Stimulated activated CD8-positive, alpha-beta memory T cell treated with anti-CD3 and anti-CD28 coated beads, Interleukin-7, amount 100 ng/mL, for 4 hours (primary cell): Measurements from ENCODE around the gene B3GALT4.

Source experiments
- DNase-seq, 2 donors: peaks; one replicate each; pipeline ENCODE4 v3.0.0-alpha.2; 2020; ENCODE audit warnings: low read depth in 2 of 2

Gene B3GALT4

GRCh38 chr6:33315793-33316602 lies 39.1 kb downstream of the B3GALT4 start:
- no peak for DNase-seq

- no peak for DNase-seq
Observed at GRCh38 chr6:33316603-33317418, 39.9 kb downstream of the B3GALT4 start.

- DNase-seq = no peak
Observed at GRCh38 chr6:33317419-33317668, 40.4 kb downstream of the B3GALT4 start.

DNA sequence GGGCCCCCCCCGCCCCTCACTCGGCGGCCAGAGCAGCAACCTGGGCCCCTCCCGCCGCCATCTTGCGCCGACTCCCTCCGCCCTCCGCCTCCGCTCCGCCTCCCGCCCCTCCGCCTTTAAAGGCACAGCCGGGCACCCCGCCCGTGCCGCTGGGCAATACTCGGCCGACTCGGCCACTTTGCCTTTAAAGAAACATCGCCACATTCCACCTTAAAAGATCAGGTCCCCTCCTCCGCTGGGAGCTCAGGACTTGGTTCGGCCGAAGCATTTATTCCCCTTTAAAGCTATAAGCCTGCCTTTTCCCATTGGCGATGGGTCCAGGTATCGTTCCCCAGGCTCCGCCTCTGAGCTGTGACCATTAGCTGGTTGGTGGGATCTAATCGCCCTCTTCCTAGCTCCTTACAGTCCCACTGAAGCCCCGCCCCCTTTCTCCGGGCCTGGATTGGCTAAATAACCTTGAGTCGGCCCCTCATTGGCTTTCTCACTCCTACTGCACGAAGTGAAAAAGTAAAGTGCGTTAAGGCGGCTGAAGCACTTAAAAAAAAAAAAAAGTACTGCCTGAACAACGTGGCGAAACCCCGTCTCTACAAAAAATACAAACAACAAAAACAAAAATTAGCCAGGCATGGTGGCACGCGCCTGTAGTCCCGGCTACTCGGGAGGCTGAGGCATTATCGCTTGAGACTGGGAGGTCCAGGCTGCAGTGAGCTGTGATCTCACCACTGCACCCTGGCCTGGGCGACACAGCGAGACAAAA lies 40.9 kb downstream of the B3GALT4 start, which contains the start of gene ZBTB22:
Gene ZBTB22, minus strand, starts transcription at position 76 of the 757 bp plus-strand sequence. CDS start 828 bp downstream, outside the sequence.
- DNase-seq = peak; percentile 92

- DNase-seq = no peak
Observed at GRCh38 chr6:33318426-33319073, 41.6 kb downstream of the B3GALT4 start.

DNA sequence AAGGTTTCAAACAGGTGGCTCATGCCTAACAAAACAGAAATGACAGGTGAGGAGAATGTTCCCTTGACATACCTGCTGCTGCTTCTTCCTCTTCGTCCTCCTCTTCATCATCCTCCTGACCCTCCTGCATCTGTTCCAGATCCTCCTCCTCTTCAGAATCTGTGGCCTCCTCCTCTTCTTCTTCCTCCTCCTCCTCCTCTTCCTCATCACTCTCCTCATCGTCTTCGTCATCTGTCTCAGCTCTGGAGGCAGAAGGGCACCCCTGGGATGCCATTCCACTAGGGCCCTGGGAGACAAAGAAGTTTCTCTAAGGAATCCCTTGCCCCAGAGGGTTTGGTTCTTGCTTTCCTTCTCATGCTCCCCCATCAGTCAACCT lies 43.0 kb downstream of the B3GALT4 start:
- no peak for DNase-seq

DNA sequence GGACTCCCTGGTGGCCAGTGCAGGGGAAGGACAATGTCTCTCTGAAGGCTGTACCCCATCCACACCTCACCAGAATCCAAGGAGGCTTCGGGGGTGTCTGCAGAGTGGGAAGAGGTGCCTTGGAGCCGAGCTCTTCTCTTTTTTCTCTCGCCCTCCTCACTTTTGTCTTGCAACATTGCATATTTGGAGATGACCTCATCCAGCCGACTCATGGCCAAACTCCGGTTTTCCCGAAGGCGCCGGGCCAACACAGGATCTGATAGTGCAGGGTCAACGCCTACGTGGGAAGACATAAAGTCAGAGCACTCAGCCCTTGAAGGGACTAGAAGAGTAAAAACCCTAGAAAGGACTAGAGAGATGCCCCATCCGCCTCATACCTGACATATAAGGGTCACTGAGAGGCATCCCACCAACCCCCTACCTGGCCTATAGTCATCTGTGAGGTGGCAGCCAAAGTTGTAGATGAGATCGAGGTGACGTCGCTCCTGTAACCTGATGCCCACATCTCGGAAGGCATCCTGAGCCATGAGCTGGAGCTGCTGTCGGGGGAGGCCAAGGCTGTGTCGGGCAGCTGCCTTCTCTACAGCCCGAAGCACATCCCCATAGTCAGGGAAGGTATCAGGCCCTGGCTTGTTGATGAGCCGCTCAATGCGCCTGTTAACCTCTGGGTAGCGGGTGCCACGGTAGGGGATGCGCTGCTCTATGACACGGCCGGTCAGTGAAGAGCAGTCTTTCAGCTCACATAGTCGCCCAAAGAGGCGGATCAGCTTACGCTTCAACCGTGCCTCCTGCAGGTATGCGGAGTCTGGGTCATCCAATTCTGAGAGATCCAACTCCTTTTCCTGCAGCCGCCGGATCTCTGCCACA lies 43.6 kb downstream of the B3GALT4 start:
- DNase-seq = no peak

- DNase-seq = no peak
Observed at GRCh38 chr6:33321227-33321626, 44.3 kb downstream of the B3GALT4 start.

GRCh38 chr6:33323623-33323948 lies 46.7 kb downstream of the B3GALT4 start:
- DNase-seq = no peak

DNA sequence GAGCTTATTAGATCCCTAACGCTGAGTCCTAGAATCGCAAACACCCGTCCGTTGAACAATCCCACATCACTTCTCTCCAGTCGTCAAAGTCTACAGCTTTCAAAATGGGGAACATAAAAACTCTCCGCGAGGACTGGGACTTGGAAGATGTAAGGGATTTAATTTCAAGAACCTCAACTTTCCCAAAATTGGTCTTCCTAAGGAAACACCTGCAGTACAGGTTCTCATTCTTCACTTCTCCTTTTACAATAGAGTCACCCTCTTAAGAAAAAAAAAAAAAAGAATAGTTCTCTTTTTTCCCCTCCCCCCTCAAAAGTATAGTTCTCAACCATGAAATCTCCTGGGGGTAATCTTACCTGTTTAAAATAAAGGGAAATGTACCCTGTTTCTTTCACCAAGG lies 47.2 kb downstream of the B3GALT4 start:
- DNase-seq = no peak
